HCT116 (cell line): ENCODE data around the gene METTL1. TPM values are rescaled to one million over a fixed set of nuclear protein-coding genes. Genes with fewer than 3 reads are reported as not detected.
A peak's percentile ranks its signal among the peaks of the same experiment; 100 is the strongest.

Experiments
- ATAC-seq: fragments of 200-7000 bp; cut with Tn5 transposase; 2 replicates; pipeline ENCODE4 v1.9.1; 2020; ENCODE audit warnings: mild to moderate bottlenecking, moderate library complexity
- BruUV-seq: library from RNA; stranded (reverse); fragments of 400-500 nt; replicated peaks from 2 replicates; lab custom pipeline; 2021; lab: Mats Ljungman, UMichigan
- CTCF ChIA-PET: fragments of 300-600 bp; sonication (Branson Sonifier 250); formaldehyde crosslinking; loops from one replicate; lab custom pipeline; 2021; ENCODE audit warnings: antibody characterized with exemption; lab: Charles Lee
- POLR2A ChIA-PET: fragments of 300-600, 350-600 bp; sonication (Branson Sonifier 250); formaldehyde crosslinking; loops from one replicate; lab custom pipeline; 2021; ENCODE audit warnings: antibody characterized with exemption; lab: Charles Lee
- RAD21 ChIA-PET, 2 experiments: fragments of 300-600 bp; sonication (Branson Sonifier 250); formaldehyde crosslinking; loops; one replicate each; lab custom pipeline; 2023; ENCODE audit warnings: low total read pairs in 2 of 2; ENCODE audit not compliant: uncharacterized antibody in 2 of 2, unreplicated experiment in 2 of 2, low non-redundant PET in 1 of 2; lab: Charles Lee
- DNase-seq: peaks from one replicate; pipeline ENCODE4 v3.0.0-alpha.2; 2010; ENCODE audit warnings: low read depth, low spot score
- H2AFZ ChIP-seq: fragments of 200-600 bp; shearing (Covaris generic), sonication (generic); 2 replicates; pipeline ENCODE4 v1.6.1; 2017; ENCODE audit warnings: low read depth, mixed run types, mixed read lengths, antibody characterized with exemption, low read length; ENCODE audit not compliant: poor library complexity, severe bottlenecking
- H3K27ac ChIP-seq: 2 replicates; pipeline ENCODE4 v1.5.1; 2012; ENCODE audit warnings: low read depth, low read length
- H3K27me3 ChIP-seq: fragments of 200-600 bp; sonication (generic); 2 replicates; pipeline ENCODE4 v1.6.1; 2016; ENCODE audit warnings: mixed run types, low read length, mixed read lengths; ENCODE audit not compliant: insufficient read depth
- H3K36me3 ChIP-seq, 2 experiments: fragments of 200-500 bp in 1 of 2; fragments of 200-600 bp in 1 of 2; sonication (Bioruptor generic) in 1 of 2; sonication (generic) in 1 of 2; 2 replicates each; pipeline versions ENCODE4 v1.5.1 to v1.6.1; 2014 to 2016; ENCODE audit warnings: low read length in 2 of 2, inconsistent platforms in 1 of 2, mixed read lengths in 1 of 2, mixed run types in 1 of 2; ENCODE audit not compliant: insufficient read depth in 2 of 2, control insufficient read depth in 1 of 2
- H3K4me1 ChIP-seq, 2 experiments: fragments of 200-600 bp in 1 of 2; sonication (generic) in 1 of 2; 2 replicates each; pipeline versions ENCODE4 v1.5.1 to v1.6.1; 2012 to 2017; ENCODE audit warnings: low read length in 2 of 2, inconsistent platforms in 1 of 2, mild to moderate bottlenecking in 1 of 2, mixed read lengths in 1 of 2, mixed run types in 1 of 2, moderate library complexity in 1 of 2; ENCODE audit not compliant: insufficient read depth in 2 of 2, control insufficient read depth in 1 of 2
- H3K4me2 ChIP-seq: fragments of 200-600 bp; sonication (generic); 2 replicates; pipeline ENCODE4 v1.6.1; 2017; ENCODE audit warnings: mixed run types, low read length, mixed read lengths
- H3K4me3 ChIP-seq, 2 experiments: fragments of 200-600 bp in 1 of 2; sonication (generic) in 1 of 2; replicated peaks in 1 of 2; 2 replicates each; pipeline ENCODE4 v1.5.1; 2011 to 2016; ENCODE audit warnings: low read length in 2 of 2, control low read depth in 1 of 2, low read depth in 1 of 2, mild to moderate bottlenecking in 1 of 2, mixed read lengths in 1 of 2, mixed run types in 1 of 2
- H3K79me2 ChIP-seq: fragments of 200-600 bp; sonication (generic); 2 replicates; pipeline ENCODE4 v1.6.1; 2017; ENCODE audit warnings: mild to moderate bottlenecking, mixed run types, low read length, moderate library complexity, mixed read lengths; ENCODE audit not compliant: insufficient read depth
- H3K9ac ChIP-seq: fragments of 200-600 bp; sonication (generic); 2 replicates; pipeline ENCODE4 v1.6.1; 2016; ENCODE audit warnings: low read length, mixed read lengths
- H3K9me2 ChIP-seq: fragments of 200-600 bp; sonication (generic), shearing (Covaris generic); 2 replicates; pipeline ENCODE4 v1.6.1; 2017; ENCODE audit warnings: mixed run types, mild to moderate bottlenecking, moderate library complexity; ENCODE audit not compliant: insufficient read depth
- H3K9me3 ChIP-seq, 2 experiments: fragments of 200-500 bp in 1 of 2; fragments of 200-600 bp in 1 of 2; sonication (Bioruptor generic) in 1 of 2; sonication (generic) in 1 of 2; 2 replicates each; pipeline ENCODE4 v1.6.1; 2014 to 2017; ENCODE audit warnings: low read length in 2 of 2, mixed read lengths in 2 of 2, inconsistent platforms in 1 of 2, low read depth in 1 of 2, mild to moderate bottlenecking in 1 of 2, mixed run types in 1 of 2, moderate library complexity in 1 of 2; ENCODE audit not compliant: control insufficient read depth in 1 of 2, insufficient read depth in 1 of 2
- H4K20me1 ChIP-seq: fragments of 200-600 bp; sonication (generic), shearing (Covaris generic); 2 replicates; pipeline ENCODE4 v1.6.1; 2017; ENCODE audit warnings: mixed run types, mild to moderate bottlenecking, moderate library complexity; ENCODE audit not compliant: insufficient read depth
- CBX3 ChIP-seq: IDR thresholded peaks from 2 replicates; pipeline ENCODE4 v1.6.1; 2012; ENCODE audit warnings: low read depth
- ELF1 ChIP-seq: IDR thresholded peaks from 2 replicates; pipeline ENCODE4 v1.6.1; 2012; ENCODE audit warnings: low read depth, borderline replicate concordance
- EZH2 ChIP-seq: fragments of 200-600 bp; sonication (generic); IDR thresholded peaks from 2 replicates; pipeline ENCODE4 v1.6.1; 2017; ENCODE audit warnings: antibody characterized with exemption, mixed run types
- EZH2phosphoT487 ChIP-seq: fragments of 200-600 bp; IDR thresholded peaks from 2 replicates; pipeline ENCODE4 v1.6.1; 2018; ENCODE audit warnings: antibody characterized with exemption, borderline replicate concordance
- FOSL1 ChIP-seq: IDR thresholded peaks from 2 replicates; pipeline ENCODE4 v1.6.1; 2012; ENCODE audit warnings: low read depth
- JUND ChIP-seq: IDR thresholded peaks from 2 replicates; pipeline ENCODE4 v1.6.1; 2012
- POLR2AphosphoS5 ChIP-seq: IDR thresholded peaks from 2 replicates; pipeline ENCODE4 v1.6.1; 2011; ENCODE audit warnings: mild to moderate bottlenecking, low read depth, low read length, moderate library complexity
- SP1 ChIP-seq: IDR thresholded peaks from 2 replicates; pipeline ENCODE4 v1.6.1; 2012; ENCODE audit warnings: low read depth
- TCF7L2 ChIP-seq: IDR thresholded peaks from 2 replicates; pipeline ENCODE4 v1.7.0; 2011; ENCODE audit warnings: borderline replicate concordance, inconsistent platforms; ENCODE audit not compliant: insufficient read depth, insufficient read length; ENCODE audit errors: extremely low read depth
- YY1 ChIP-seq: IDR thresholded peaks from 2 replicates; pipeline ENCODE4 v1.6.1; 2011; ENCODE audit warnings: low read length, low read depth, moderate library complexity, mild to moderate bottlenecking; ENCODE audit not compliant: insufficient replicate concordance; ENCODE audit errors: extremely low read depth
- ZFX ChIP-seq: fragments of 450-650 bp; IDR thresholded peaks from 2 replicates; pipeline ENCODE4 v1.6.1; 2017
- intact Hi-C: fragments of 100-400 bp; cut with micrococcal nuclease; formaldehyde crosslinking; loops from 2 replicates; pipeline ENCODE4 v1.10.0; 2022
- total RNA-seq: library from RNA; stranded (reverse); gene quantifications from one replicate; pipeline ENCODE4 v1.2.1, GENCODE V29; 2021; ENCODE audit not compliant: unreplicated experiment
- TF ChIP-seq, protein P1 (sequence below): IDR thresholded peaks from 2 replicates; pipeline ENCODE4 v1.6.1; 2012
- TF ChIP-seq, protein P2 (sequence below): IDR thresholded peaks from 2 replicates; pipeline ENCODE4 v1.6.1; 2012
- TF ChIP-seq, protein P3 (sequence below): IDR thresholded peaks from 2 replicates; pipeline ENCODE4 v1.6.1; 2012; ENCODE audit warnings: low read depth

Gene METTL1
- total RNA-seq, 1 experiment from 2014 or later, result 56.6 TPM

DNA sequence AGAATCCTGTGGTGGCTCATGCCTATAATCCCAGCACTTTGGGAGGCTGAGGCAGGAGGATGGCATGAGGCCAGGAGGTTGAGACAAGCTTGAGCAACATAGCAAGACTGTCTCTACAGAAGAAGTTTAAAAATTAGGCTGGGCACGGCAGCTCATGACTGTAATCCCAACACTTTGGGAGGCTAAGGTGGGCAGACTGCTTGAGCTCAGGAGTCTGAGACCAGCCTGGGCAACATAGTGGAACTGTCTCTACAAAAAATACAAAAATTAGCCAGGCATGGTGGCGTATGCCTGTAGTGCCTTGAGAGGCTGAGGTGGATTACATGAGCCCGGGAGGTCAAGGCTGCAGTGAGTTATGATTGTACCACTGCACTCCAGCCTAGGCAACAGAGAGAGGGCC lies 4.0 kb downstream of the METTL1 start:
- no peaks in the 10 kb centered on the region for H4K20me1 ChIP-seq
- RAD21 ChIA-PET, result no interaction called here
- BruUV-seq, result no TSS peak
- POLR2A ChIA-PET, result interaction anchor here (1.7 to 2.4 kb wide), 2 partner anchors 11 to 13 kb away, joined by 5 to 12 read pairs; no protein-coding TSS in a partner anchor
- no peaks in the 10 kb centered on the region for H3K9me3 ChIP-seq
- peaks cover 11 to 47% of the 10 kb centered on the region in 2 experiments for H3K4me1 ChIP-seq
- no peaks in the 10 kb centered on the region for H3K9me2 ChIP-seq
- H3K27ac ChIP-seq, result peak overlapping the region; percentile 73
- H3K4me2 ChIP-seq, result 0 out of 2 replicates have a peak overlapping the region, but pooled peaks have one; percentile 100
- DNase-seq (no peak), ATAC-seq (no peak)
- CTCF ChIA-PET, result interaction anchor here (4.0 kb wide), 1 partner anchor 12 kb away, joined by 51 read pairs; no protein-coding TSS in a partner anchor
- no peaks in the 10 kb centered on the region for H3K27me3 ChIP-seq
- H3K36me3 ChIP-seq, result peaks cover 9 to 27% of the 10 kb centered on the region in 2 experiments; a peak in 3 of 4 replicates
- H2AFZ ChIP-seq, result no peak overlapping the region
- peaks cover 18% of the 10 kb centered on the region for H3K79me2 ChIP-seq
- H3K9ac ChIP-seq, result no peak overlapping the region
- no peak overlapping the region for H3K4me3 ChIP-seq
- intact Hi-C loops, result no loop called here
- TF ChIP-seq ZFX (no peak), CBX3 (no peak), TCF7L2 (no peak)

DNA sequence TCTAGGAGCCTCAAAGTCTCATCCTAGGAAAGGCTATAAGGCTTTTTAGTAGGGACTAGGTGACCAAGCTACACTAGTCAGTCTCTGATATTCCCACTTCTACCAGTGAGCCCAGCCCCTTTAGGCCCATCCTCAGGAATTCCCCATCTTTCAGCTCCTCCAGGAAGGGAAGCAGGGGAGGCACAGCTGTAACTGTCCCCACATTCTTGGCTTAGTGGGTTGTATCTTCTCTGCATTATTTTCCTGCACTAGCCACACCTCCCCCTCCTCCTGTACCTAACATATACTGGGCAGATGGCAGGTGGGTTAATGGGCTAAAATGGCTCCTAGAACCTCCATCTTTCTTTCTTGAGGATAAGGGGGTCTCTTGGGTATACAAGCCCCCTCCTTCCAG lies 4.6 kb downstream of the METTL1 start:
- ChIA-PET CTCF (interaction anchor here (4.0 kb wide), 1 partner anchor 11 kb away, joined by 51 read pairs; no protein-coding TSS in a partner anchor), POLR2A (interaction anchor here (1.2 to 2.4 kb wide), 4 partner anchors 11 to 15 kb away, joined by 4 to 12 read pairs (median 5); partner anchors contain the start of gene CDK4), RAD21 (no interaction called here)
- no peaks in the 10 kb centered on the region for H3K9me2 ChIP-seq
- ATAC-seq (no peak), DNase-seq (no peak)
- H2AFZ ChIP-seq, result no peak overlapping the region
- no TSS peak for BruUV-seq
- peaks cover 10 to 27% of the 10 kb centered on the region in 2 experiments; a peak in 3 of 4 replicates for H3K36me3 ChIP-seq
- H3K4me1 ChIP-seq, result peaks cover 11 to 47% of the 10 kb centered on the region in 2 experiments
- no peaks in the 10 kb centered on the region for H3K9me3 ChIP-seq
- H4K20me1 ChIP-seq, result no peaks in the 10 kb centered on the region
- peak overlapping the region; percentile 100 for H3K4me2 ChIP-seq
- peaks cover 15% of the 10 kb centered on the region for H3K79me2 ChIP-seq
- H3K27me3 ChIP-seq, result no peaks in the 10 kb centered on the region
- peak overlapping the region; percentile 73 for H3K27ac ChIP-seq
- peak overlapping the region; percentile 81; the same call in 1 of the 2 replicates for H3K9ac ChIP-seq
- intact Hi-C loops, result no loop called here
- no peak for TF ChIP-seq JUND
- TF ChIP-seq YY1, result no peak
- TF ChIP-seq EZH2phosphoT487, result no peak
- no peak for TF ChIP-seq ELF1
- no peak for TF ChIP-seq EZH2
- TF ChIP-seq, protein P1, sequence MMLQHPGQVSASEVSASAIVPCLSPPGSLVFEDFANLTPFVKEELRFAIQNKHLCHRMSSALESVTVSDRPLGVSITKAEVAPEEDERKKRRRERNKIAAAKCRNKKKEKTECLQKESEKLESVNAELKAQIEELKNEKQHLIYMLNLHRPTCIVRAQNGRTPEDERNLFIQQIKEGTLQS, result no peak
- TF ChIP-seq, protein P2, sequence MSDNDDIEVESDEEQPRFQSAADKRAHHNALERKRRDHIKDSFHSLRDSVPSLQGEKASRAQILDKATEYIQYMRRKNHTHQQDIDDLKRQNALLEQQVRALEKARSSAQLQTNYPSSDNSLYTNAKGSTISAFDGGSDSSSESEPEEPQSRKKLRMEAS, result no peak
- no peak for TF ChIP-seq SP1
- TF ChIP-seq, protein P3, sequence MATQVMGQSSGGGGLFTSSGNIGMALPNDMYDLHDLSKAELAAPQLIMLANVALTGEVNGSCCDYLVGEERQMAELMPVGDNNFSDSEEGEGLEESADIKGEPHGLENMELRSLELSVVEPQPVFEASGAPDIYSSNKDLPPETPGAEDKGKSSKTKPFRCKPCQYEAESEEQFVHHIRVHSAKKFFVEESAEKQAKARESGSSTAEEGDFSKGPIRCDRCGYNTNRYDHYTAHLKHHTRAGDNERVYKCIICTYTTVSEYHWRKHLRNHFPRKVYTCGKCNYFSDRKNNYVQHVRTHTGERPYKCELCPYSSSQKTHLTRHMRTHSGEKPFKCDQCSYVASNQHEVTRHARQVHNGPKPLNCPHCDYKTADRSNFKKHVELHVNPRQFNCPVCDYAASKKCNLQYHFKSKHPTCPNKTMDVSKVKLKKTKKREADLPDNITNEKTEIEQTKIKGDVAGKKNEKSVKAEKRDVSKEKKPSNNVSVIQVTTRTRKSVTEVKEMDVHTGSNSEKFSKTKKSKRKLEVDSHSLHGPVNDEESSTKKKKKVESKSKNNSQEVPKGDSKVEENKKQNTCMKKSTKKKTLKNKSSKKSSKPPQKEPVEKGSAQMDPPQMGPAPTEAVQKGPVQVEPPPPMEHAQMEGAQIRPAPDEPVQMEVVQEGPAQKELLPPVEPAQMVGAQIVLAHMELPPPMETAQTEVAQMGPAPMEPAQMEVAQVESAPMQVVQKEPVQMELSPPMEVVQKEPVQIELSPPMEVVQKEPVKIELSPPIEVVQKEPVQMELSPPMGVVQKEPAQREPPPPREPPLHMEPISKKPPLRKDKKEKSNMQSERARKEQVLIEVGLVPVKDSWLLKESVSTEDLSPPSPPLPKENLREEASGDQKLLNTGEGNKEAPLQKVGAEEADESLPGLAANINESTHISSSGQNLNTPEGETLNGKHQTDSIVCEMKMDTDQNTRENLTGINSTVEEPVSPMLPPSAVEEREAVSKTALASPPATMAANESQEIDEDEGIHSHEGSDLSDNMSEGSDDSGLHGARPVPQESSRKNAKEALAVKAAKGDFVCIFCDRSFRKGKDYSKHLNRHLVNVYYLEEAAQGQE, result no peak
- TF ChIP-seq CBX3, result no peak
- no peak for TF ChIP-seq FOSL1
- no peak for TF ChIP-seq ZFX
- no peak for TF ChIP-seq POLR2AphosphoS5
- H3K4me3 ChIP-seq, result peak overlapping the region; percentile 72 to 81; a peak in 3 of 4 replicates
